ENCODE results near the gene FAM3A.

DNA sequence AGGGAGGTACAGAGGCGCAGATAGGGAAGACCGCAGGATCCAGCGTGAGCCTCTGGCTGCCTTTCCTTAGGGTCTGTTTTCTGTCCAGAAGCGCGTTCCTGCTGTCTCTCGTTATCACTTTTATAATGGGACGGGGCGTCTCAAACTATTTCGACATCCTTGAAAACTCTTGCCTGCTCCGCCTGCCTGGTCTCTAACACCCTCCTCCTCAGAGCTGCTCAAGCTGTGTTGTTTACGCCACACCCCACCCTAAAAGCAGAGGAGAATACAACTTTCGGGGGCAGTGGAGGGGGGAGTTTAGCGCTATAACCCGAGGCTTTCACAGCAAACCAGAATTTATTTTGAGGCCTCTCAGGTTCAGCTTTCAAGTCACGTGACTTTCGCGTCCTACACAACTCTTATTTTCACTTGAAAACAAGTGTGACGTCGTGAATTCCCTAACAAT is 646 bp upstream of the FAM3A start:
- TF ChIP-seq GATA2 (IDR thresholded peaks at IDR 0.05; ENCODE audit: low read depth, low read length) (no peak), GATA3 (IDR thresholded peaks at IDR 0.05; ENCODE audit: low read depth, low read length) (no peak)
